Nephron progenitor cell (in vitro differentiated cells): ENCODE results near the gene GNA12.

Source experiments
- DNase-seq: peaks from one replicate; pipeline ENCODE4 v3.0.0; 2021
- H3K27ac Mint-ChIP-seq: 2 replicates; pipeline ENCODE4 v1.8.0; 2021; ENCODE audit warnings: mild to moderate bottlenecking, moderate library complexity, mixed read lengths
- H3K27me3 Mint-ChIP-seq: 2 replicates; pipeline ENCODE4 v1.8.0; 2021; ENCODE audit warnings: mild to moderate bottlenecking, low read depth, mixed read lengths; ENCODE audit not compliant: poor library complexity
- H3K36me3 Mint-ChIP-seq: 2 replicates; pipeline ENCODE4 v1.8.0; 2021; ENCODE audit warnings: low read depth, mixed read lengths
- H3K4me1 Mint-ChIP-seq: 2 replicates; pipeline ENCODE4 v1.8.0; 2021; ENCODE audit warnings: mixed read lengths
- H3K4me3 Mint-ChIP-seq: 2 replicates; pipeline ENCODE4 v1.8.0; 2021; ENCODE audit warnings: mild to moderate bottlenecking, moderate library complexity, mixed read lengths
- H3K9me3 Mint-ChIP-seq: 2 replicates; pipeline ENCODE4 v1.8.0; 2021; ENCODE audit warnings: mild to moderate bottlenecking, moderate library complexity, mixed read lengths
- CTCF ChIP-seq: fragments of 200-600 bp; sonication (generic); IDR thresholded peaks from 2 replicates; pipeline ENCODE4 v1.5.0; 2021; ENCODE audit warnings: antibody characterized with exemption

The GNA12 gene

GRCh38 chr7:2815875-2816245 lies 28.2 kb downstream of the GNA12 start:
- TF ChIP-seq CTCF = no peak
- Mint-ChIP-seq H3K4me1 (peaks cover 60% of the 10 kb centered on the region), H3K9me3 (peaks cover 8% of the 10 kb centered on the region), H3K27ac (no peak overlapping the region), H3K36me3 (peaks cover 55% of the 10 kb centered on the region), H3K27me3 (no peaks in the 10 kb centered on the region), H3K4me3 (no peak overlapping the region)
- no peak for DNase-seq

- no peak for DNase-seq
- peaks cover 59% of the 10 kb centered on the region for H3K4me1 Mint-ChIP-seq
Measured at GRCh38 chr7:2814946-2815874, 28.9 kb downstream of the GNA12 start.

GRCh38 chr7:2814186-2814945 lies 29.7 kb downstream of the GNA12 start:
- Mint-ChIP-seq H3K4me3 (no peak overlapping the region), H3K4me1 (peaks cover 51% of the 10 kb centered on the region)

More at GRCh38 chr7:2814946-2815874, 28.9 kb downstream of the GNA12 start:
- peaks cover 62% of the 10 kb centered on the region for H3K36me3 Mint-ChIP-seq
- no peaks in the 10 kb centered on the region for H3K27me3 Mint-ChIP-seq
- no peak for TF ChIP-seq CTCF
- no peak overlapping the region for H3K4me3 Mint-ChIP-seq
- peaks cover 8% of the 10 kb centered on the region for H3K9me3 Mint-ChIP-seq
- no peak overlapping the region for H3K27ac Mint-ChIP-seq

GRCh38 chr7:2813350-2814185 lies 30.5 kb downstream of the GNA12 start:
- peaks cover 8% of the 10 kb centered on the region for H3K9me3 Mint-ChIP-seq
- no peak overlapping the region for H3K4me3 Mint-ChIP-seq
- H3K4me1 Mint-ChIP-seq = peaks cover 50% of the 10 kb centered on the region
- DNase-seq = no peak
- H3K27ac Mint-ChIP-seq = no peak overlapping the region
- H3K36me3 Mint-ChIP-seq = peaks cover 57% of the 10 kb centered on the region
- peaks cover 2% of the 10 kb centered on the region for H3K27me3 Mint-ChIP-seq
- TF ChIP-seq CTCF = no peak

More at GRCh38 chr7:2814186-2814945, 29.7 kb downstream of the GNA12 start:
- H3K9me3 Mint-ChIP-seq = peaks cover 8% of the 10 kb centered on the region
- H3K27ac Mint-ChIP-seq = peak overlapping the region; percentile 52
- H3K27me3 Mint-ChIP-seq = peaks cover 2% of the 10 kb centered on the region
- TF ChIP-seq CTCF = no peak
- DNase-seq = no peak
- peaks cover 59% of the 10 kb centered on the region for H3K36me3 Mint-ChIP-seq

GRCh38 chr7:2812831-2813230 lies 31.3 kb downstream of the GNA12 start:
- H3K4me1 Mint-ChIP-seq = peaks cover 56% of the 10 kb centered on the region
- H3K4me3 Mint-ChIP-seq = no peak overlapping the region
- H3K27ac Mint-ChIP-seq = no peak overlapping the region
- TF ChIP-seq CTCF = no peak
- H3K27me3 Mint-ChIP-seq = peaks cover 2% of the 10 kb centered on the region
- H3K9me3 Mint-ChIP-seq = peaks cover 8% of the 10 kb centered on the region
- H3K36me3 Mint-ChIP-seq = peaks cover 57% of the 10 kb centered on the region
- no peak for DNase-seq
